A549 (cell line): ENCODE data around the gene LAMA2.

ENCODE experiments used
- CEBPB ChIP-seq, 2 experiments: fragments of >200 bp in 1 of 2; sonication (Bioruptor Twin) in 1 of 2; formaldehyde crosslinking in 1 of 2; IDR thresholded peaks; 2 replicates each; pipeline ENCODE4 v1.6.1; 2012 to 2016
- CHD4 ChIP-seq: fragments of 200-600 bp; sonication (generic); IDR thresholded peaks from 2 replicates; pipeline ENCODE4 v1.6.1; 2016; ENCODE audit warnings: antibody characterized with exemption, mild to moderate bottlenecking, borderline replicate concordance
- CTCF ChIP-seq: fragments of >200 bp; sonication (Bioruptor Twin); formaldehyde crosslinking; IDR thresholded peaks from 3 replicates; pipeline ENCODE4 v1.5.1; 2016
- JUN ChIP-seq, 2 experiments: fragments of >200 bp; sonication (Bioruptor Twin); formaldehyde crosslinking; IDR thresholded peaks; 2 replicates in 1 of 2; 3 replicates in 1 of 2; pipeline ENCODE4 v1.6.1; 2016 to 2017
- PBX3 ChIP-seq: IDR thresholded peaks from 2 replicates; pipeline ENCODE4 v1.6.1; 2012
- POLR2A ChIP-seq: IDR thresholded peaks from 2 replicates; pipeline ENCODE4 v1.6.1; 2012; ENCODE audit warnings: mild to moderate bottlenecking, low read length

GRCh38 chr6:129544892-129545612, 662.1 kb downstream of the LAMA2 start:
- no peak for TF ChIP-seq PBX3
- no peak for TF ChIP-seq CTCF
- no peak for TF ChIP-seq POLR2A
- TF ChIP-seq CHD4, result no peak
- no peak for TF ChIP-seq CEBPB (IDR thresholded peaks at IDR 0.05)
- TF ChIP-seq JUN (IDR thresholded peaks at IDR 0.05), result no peak
